NCI-H1417 (cell line): Measurements from ENCODE around the gene MXRA5.
"Not testable (repeated sequence)": the region's sequence is repeated elsewhere in the genome, so short reads cannot be mapped to it uniquely, and the experiment has no call there.

Experiments used
- DNase-seq, 3 experiments: peaks; one replicate each; lab custom pipeline; 2025; lab: John Stamatoyannopoulos, UW

The MXRA5 gene

DNA sequence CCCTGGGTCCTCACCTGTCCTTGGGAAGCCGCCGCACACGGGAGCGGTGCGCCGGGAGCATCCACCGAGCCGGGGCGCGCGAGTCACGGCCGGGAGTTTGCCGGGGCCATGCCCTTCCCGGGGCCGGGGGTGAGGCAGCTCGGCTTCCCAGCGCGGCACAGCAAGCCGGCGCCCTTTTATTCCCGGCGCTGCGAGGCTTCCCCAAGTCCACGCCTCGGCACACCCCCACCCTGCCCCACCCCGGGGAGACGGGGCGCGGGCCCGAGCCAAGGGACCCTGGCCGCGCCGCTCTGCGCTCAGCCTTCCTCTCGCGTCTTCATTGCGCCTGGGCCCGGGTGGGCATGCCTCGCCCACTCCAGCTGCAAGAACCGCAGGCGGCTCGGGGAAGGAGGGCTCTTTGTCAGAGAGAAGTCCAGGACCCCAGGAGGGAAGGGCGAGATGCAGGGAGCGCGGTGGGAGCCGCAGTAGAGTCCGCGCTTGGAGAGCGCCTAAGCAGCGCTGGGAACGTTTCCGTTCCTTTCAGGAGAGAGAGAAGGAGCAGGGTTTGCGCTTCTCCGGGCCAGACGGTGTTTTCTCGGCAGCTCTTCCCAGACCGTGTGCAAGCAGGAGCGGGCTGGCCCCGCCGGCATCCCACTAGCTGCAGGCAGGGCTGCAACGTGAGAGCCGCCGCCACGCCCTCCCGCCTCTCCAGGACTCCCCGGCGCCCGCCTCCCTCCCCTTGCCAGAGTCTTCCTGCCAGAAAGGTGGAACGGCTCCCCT lies at the start of gene MXRA5:
TSS of gene MXRA5 (minus strand) at position 152 of the 759 bp plus-strand sequence. CDS start 2,819 bp downstream, outside the sequence.
- no peak for DNase-seq

- DNase-seq: peak in 1 of 3 experiments; percentile 13
These were observed 47.2 kb upstream of the MXRA5 start for GRCh38 chrX:3393581-3394111.

DNA sequence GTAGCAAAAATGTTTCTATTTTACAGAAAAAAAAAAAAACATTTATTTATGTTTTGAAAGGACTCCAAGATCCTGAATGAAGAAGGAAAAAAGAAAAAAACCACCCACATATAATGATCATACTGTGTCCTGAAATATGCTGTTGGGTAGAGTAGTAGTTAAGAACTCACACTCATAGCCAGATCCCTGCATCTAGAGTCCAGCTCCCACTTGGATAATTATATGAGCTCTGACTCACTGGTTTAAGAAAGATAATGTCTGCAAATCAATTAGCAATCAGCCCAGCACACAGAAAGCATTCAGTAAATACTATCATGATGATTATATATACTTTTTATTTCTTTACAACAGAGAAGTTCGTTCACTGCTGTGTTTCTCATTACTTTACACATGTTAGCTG lies 46.7 kb upstream of the MXRA5 start:
- no peak for DNase-seq

- DNase-seq: no peak
These were observed 42.0 kb upstream of the MXRA5 start for GRCh38 chrX:3388457-3388856.

DNA sequence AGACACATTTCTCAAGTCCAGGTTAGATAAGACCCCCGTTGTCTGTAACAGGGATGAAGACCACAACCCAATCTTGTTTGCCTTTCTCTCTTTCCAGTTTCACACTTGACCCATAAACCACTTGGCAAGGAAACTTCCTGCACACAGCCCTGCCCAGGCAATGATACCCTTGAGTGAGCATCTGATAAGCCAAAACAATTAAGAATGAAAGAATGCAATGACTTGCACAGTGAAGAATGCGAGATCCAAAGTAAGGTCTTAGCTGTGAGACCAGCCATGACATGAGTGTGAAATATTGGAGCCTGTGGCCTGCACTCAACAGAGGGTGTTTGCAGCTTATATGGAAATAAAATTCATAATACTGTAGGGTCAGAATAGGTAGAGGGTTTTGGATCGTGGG lies 37.9 kb upstream of the MXRA5 start:
- DNase-seq: no peak

GRCh38 chrX:3380603-3381002 lies 34.2 kb upstream of the MXRA5 start:
- DNase-seq: no peak

- DNase-seq: no peak
These were observed 32.7 kb upstream of the MXRA5 start for GRCh38 chrX:3379111-3379510.

DNA sequence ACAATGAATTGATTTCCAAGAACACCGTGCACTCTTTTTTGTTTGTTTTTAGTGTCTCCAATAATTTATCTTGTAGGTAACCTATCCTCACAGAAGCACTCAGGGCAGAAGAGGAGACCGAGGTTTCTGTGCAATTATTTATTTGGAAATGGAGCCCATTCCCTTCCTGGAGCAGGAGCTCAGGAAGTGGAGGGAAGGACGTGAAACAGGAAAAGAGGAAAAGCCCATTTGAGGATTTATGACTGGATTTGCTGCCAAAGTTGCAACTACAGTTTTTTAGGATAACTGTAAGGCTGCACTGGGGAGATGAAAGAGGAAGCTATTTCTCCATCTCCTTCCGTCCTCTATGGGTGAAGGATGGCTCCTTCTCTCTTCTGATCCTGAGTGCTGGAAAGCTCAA lies 31.7 kb upstream of the MXRA5 start:
- no peak for DNase-seq

DNA sequence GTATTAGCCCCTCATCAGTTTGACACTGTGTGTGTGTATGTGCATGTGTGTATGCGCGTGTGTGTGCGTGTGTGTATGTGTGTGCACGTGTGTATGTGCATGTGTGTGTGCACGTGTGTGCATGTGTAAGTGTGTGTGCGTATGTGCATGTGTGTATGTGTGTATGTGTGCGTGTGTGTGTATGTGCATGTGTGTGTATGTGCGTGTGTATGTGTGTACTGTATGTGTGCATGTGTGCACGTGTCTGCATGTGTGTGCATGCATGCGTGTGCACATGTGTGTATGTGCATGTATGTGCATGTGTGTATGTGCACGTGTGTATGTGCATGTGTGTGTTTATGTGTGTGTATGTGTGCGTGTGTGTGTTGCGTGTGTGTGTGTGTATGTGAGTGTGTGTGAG lies 31.1 kb upstream of the MXRA5 start:
- DNase-seq: no peak

DNA sequence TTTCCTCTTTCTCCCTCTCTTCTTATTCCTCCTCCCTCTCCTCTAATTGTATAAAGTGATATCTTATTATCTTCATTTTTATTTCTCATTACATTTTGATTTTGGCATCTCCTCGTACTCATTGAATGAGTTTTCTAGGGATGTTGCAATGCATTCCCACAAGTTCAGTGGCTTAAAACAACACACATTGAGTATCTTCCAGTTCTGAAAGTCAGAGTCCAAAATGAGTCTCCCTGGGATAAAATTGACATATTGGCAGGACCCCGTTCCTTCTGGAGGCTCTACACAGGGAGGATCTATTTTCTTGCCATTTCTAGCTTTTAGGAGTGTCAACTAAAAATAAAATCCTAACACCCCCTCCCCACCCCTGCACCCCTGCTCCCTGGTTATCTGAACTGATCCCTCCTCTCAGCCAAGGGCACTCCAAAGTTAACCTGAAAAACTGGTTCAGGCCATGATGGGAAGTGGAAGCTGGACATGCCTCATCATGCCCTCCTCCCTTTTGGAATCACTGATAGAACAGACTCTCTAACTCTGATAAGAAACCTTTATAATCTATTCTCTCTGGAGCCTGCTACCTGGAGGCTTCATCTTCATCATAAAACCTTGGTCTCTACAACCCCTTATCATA lies 29.5 kb upstream of the MXRA5 start:
- DNase-seq: not testable (repeated sequence)

- DNase-seq: no peak
These were observed 27.8 kb upstream of the MXRA5 start for GRCh38 chrX:3374108-3374800.

DNA sequence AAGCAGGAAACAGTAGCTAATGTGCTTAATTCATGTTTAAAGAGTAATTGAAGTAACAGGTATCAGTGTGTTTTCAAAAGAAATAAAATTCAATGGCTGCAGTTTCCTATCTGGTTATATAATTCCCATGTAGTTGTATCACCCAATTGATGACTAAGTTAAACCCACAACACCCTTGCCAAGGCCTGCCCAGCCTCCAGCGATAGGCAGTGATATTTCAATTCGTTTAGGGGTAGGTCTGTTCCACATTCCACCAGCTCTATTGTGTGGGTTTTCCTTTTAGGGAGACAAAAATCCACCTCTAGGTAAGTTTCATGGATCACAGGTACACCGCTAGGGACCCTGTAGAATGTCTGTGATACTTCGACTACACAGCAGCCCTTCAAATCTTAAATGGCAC lies 24.7 kb upstream of the MXRA5 start:
- no peak for DNase-seq

- DNase-seq: no peak
These were observed 24.2 kb upstream of the MXRA5 start for GRCh38 chrX:3370656-3371055.

DNA sequence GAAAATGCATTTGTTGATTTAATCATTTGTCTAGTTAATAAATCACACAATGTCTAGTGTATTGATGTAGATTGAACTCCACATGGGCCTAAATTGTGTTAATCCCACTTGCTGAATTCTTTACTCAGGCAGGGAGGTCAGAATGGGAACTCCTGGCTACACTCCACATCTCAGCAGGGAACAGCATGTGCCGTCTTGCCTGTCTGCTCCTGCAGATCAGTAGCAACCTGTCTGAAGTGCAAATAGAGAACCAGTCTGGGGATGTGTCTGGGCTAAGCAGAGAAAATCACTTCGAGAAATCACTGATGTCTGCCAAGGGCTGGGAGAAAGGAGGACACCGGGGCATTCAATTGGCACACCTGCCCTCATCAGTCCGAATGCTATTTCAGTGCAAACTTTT lies 16.5 kb upstream of the MXRA5 start:
- DNase-seq: no peak

GRCh38 chrX:3360881-3361280 lies 14.4 kb upstream of the MXRA5 start:
- no peak for DNase-seq

GRCh38 chrX:3352741-3353140 lies 6.3 kb upstream of the MXRA5 start:
- not testable (repeated sequence) for DNase-seq

DNA sequence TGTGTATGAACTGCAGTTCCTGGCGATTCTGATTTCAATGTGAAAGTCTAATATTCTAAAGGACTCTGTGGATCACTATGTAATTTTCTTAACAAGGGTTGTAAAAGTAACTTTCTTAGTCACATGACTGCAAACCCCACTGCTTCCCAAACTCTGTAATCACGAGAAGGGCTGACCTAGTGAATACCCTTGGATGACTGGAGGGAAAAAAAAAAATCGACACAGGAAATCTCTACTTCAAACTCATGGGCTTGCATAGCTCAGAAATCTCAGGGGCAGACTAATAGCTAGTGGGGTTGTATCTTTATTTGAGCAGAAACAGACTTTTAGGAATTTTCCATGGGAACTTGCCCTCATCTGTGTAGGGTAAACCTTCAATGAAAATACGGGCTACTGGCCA lies 4.8 kb upstream of the MXRA5 start:
- no peak for DNase-seq

- no peak for DNase-seq
These were observed 1.7 kb upstream of the MXRA5 start for GRCh38 chrX:3348191-3348590.

DNA sequence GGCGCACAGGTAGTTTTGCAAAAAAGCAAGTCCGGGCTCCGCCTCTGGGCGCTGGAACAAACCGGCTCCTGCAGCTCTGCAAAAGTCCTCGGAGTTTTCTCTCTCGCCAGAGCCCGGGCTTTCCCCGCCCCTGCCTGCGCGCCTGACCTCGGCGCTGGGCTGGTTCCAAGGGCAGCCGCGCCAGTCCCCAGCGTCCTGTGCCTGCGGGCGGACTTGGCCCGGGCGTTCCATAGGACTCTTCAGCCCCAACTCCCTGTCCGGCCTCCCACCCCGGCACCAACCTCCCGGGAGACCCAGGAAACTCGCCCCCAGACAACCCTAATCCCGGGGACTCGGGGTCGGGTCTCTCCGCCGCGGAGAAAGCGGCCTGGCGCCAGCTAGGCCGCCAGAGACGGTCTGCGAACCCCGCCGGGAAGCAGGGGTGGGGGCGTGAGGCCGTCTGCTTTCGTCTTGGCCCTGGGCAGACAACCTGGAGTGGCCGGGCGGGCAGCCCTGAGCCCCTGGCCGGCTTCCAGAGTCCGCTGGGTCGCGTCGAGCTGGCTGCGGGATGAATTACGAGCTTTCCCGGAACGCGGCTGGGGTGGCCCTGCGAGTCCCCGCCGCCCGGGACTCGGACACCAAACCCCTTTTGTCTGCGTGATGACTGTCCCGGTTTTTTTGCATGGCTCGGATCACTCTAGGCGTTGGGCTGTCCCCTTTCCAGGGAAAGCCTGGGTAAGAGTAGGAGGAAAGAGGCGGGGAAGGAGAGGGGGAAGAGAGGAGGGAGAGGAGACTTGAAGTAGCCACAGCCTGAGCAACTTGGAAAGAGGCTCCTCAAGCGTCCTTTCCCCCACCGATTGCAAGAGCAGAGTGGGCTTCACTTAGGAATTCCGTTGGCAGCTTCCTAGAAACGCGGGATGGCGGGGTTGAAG lies 916 bp downstream of the MXRA5 start:
- DNase-seq: no peak

DNA sequence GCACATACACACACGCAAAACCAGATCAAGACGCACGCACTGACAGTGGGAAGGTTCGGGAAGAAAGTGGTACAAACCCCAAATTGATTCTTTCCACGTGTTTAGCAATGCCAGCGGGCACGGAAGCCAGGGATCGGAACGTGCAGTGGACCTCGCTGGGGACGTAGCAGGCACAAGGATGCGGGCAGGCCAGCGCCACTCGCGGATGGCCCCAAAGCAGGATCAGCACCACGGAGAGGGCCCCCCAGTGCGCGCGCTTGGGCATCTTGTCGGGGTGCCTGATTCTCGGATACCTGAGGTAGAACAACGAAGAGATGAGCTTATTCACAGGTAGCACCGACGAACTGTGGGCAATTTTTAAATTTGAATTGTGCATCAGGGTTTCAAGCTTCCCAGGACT lies 2.9 kb downstream of the MXRA5 start:
- DNase-seq: not testable (repeated sequence)

GRCh38 chrX:3340016-3340415 lies 6.4 kb downstream of the MXRA5 start:
- DNase-seq: no peak

DNA sequence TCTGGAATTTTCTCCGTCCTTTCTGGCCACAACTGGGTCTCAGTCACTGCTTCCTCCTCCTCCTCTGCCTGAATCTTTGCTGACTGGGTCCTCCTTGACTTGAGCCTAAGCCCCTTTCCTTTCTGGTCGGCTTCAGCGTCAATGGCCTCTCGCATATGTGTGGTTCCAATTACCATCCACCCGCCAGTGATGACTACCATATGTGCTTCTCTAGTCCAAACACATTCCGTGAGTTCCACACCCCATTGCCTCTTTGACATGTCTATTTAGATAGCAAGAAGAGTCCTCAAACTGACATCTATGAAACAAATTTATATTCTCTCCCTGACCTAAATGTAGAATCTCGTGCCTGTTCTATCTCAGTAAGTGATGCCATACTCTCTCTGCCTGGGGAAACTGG lies 19.8 kb downstream of the MXRA5 start:
- peak in 1 of 3 experiments; percentile 12 for DNase-seq
